Calu3 (cell line): ENCODE data around the gene RPTOR. TPM values are rescaled to one million over a fixed set of nuclear protein-coding genes. Genes with fewer than 3 reads are reported as not detected.

Source experiments
- BruUV-seq: library from RNA; stranded (reverse); fragments of 400-500 nt; replicated peaks from 2 replicates; lab custom pipeline; 2021; lab: Mats Ljungman, UMichigan
- CTCF ChIA-PET: fragments of 300-600 bp; sonication (Branson Sonifier 250); formaldehyde crosslinking; loops from one replicate; lab custom pipeline; 2022; ENCODE audit warnings: antibody characterized with exemption; lab: Charles Lee
- DNase-seq: peaks from one replicate; pipeline ENCODE4 v3.0.0; 2022
- H3K27ac Mint-ChIP-seq: one replicate; pipeline ENCODE4 v1.8.0; 2022; ENCODE audit warnings: mixed read lengths; ENCODE audit not compliant: unreplicated experiment
- H3K27me3 Mint-ChIP-seq: one replicate; pipeline ENCODE4 v1.8.0; 2022; ENCODE audit warnings: mixed read lengths; ENCODE audit not compliant: unreplicated experiment
- H3K36me3 Mint-ChIP-seq: one replicate; pipeline ENCODE4 v1.8.0; 2022; ENCODE audit warnings: mild to moderate bottlenecking, moderate library complexity, mixed read lengths; ENCODE audit not compliant: insufficient read depth, unreplicated experiment
- H3K4me1 Mint-ChIP-seq: one replicate; pipeline ENCODE4 v1.8.0; 2022; ENCODE audit warnings: mild to moderate bottlenecking, low read depth, mixed read lengths; ENCODE audit not compliant: unreplicated experiment
- H3K4me3 Mint-ChIP-seq: one replicate; pipeline ENCODE4 v1.8.0; 2022; ENCODE audit warnings: mild to moderate bottlenecking, low read depth, moderate library complexity, mixed read lengths; ENCODE audit not compliant: unreplicated experiment
- H3K9me3 Mint-ChIP-seq: one replicate; pipeline ENCODE4 v1.8.0; 2022; ENCODE audit warnings: low read depth, mixed read lengths; ENCODE audit not compliant: unreplicated experiment
- intact Hi-C: fragments of 100-400 bp; cut with micrococcal nuclease; formaldehyde crosslinking; loops from one replicate; pipeline ENCODE4 v1.10.0; 2022; ENCODE audit not compliant: unreplicated experiment
- total RNA-seq: library from RNA; stranded (reverse); gene quantifications from 2 replicates; pipeline ENCODE4 v1.2.3, GENCODE V29; 2022
- TF ChIP-seq, protein P1 (sequence below): fragments of 200-600 bp; IDR thresholded peaks from one replicate; pipeline ENCODE4 v1.8.0; 2022; ENCODE audit warnings: antibody characterized with exemption; ENCODE audit not compliant: unreplicated experiment

Gene RPTOR
- total RNA-seq, 1 experiment from 2014 or later, result 41.8 TPM

DNA sequence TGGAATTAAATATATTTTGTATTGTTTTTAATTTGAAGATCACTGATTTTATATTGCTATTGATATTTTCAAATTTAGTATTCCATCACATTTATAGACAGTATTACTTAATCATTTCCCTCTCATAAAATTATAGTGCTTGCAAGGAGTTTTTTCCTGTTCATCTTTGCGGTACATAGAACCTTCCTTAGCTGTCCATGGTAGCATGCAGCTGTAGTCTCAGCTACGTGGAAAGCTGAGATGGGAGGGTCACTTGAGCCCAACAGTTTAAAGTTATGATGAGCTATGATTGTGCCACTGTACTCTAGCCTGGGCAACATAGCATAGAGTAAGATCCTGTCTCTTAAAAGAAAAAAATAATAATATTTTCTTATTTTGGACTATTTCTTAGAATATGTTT lies 231.2 kb downstream of the RPTOR start:
- TF ChIP-seq, protein P1, sequence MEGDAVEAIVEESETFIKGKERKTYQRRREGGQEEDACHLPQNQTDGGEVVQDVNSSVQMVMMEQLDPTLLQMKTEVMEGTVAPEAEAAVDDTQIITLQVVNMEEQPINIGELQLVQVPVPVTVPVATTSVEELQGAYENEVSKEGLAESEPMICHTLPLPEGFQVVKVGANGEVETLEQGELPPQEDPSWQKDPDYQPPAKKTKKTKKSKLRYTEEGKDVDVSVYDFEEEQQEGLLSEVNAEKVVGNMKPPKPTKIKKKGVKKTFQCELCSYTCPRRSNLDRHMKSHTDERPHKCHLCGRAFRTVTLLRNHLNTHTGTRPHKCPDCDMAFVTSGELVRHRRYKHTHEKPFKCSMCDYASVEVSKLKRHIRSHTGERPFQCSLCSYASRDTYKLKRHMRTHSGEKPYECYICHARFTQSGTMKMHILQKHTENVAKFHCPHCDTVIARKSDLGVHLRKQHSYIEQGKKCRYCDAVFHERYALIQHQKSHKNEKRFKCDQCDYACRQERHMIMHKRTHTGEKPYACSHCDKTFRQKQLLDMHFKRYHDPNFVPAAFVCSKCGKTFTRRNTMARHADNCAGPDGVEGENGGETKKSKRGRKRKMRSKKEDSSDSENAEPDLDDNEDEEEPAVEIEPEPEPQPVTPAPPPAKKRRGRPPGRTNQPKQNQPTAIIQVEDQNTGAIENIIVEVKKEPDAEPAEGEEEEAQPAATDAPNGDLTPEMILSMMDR, result no peak
- peaks cover 15% of the 10 kb centered on the region for H3K36me3 Mint-ChIP-seq
- no peak for DNase-seq
- no peak overlapping the region for H3K4me3 Mint-ChIP-seq
- intact Hi-C loops, result no loop called here
- no TSS peak for BruUV-seq
- H3K4me1 Mint-ChIP-seq, result peaks cover 5% of the 10 kb centered on the region
- H3K27ac Mint-ChIP-seq, result no peak overlapping the region
- no peaks in the 10 kb centered on the region for H3K27me3 Mint-ChIP-seq
- no peaks in the 10 kb centered on the region for H3K9me3 Mint-ChIP-seq
- CTCF ChIA-PET, result interaction anchor here (0.7 kb wide), 1 partner anchor 79 kb away, joined by 3 read pairs; no protein-coding TSS in a partner anchor

DNA sequence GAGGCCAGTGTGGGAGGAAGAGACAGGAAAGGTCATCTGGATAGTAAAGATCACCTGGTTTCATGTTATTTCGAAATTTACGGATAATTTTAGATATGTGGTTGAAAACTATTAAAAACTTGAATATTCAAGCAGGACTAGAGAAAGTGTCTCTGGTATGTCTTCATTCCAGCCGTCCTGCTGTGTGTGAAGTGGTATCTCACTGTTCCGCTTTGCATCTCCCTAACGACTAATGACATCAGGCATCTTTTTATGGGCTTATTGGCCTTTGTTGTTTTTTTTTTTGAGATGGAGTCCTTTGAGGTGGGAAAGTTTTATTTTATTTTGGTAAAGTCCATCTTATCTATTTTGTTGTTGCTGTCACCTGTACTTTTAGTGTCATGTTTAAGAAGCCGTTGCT lies 232.6 kb downstream of the RPTOR start:
- Mint-ChIP-seq H3K4me3 (no peak overlapping the region), H3K9me3 (no peaks in the 10 kb centered on the region), H3K4me1 (peaks cover 5% of the 10 kb centered on the region), H3K36me3 (peaks cover 15% of the 10 kb centered on the region), H3K27ac (no peak overlapping the region), H3K27me3 (no peaks in the 10 kb centered on the region)
- intact Hi-C loops, result no loop called here
- CTCF ChIA-PET, result no interaction called here
- no TSS peak for BruUV-seq
- no peak for DNase-seq
- TF ChIP-seq, protein P1, result no peak

DNA sequence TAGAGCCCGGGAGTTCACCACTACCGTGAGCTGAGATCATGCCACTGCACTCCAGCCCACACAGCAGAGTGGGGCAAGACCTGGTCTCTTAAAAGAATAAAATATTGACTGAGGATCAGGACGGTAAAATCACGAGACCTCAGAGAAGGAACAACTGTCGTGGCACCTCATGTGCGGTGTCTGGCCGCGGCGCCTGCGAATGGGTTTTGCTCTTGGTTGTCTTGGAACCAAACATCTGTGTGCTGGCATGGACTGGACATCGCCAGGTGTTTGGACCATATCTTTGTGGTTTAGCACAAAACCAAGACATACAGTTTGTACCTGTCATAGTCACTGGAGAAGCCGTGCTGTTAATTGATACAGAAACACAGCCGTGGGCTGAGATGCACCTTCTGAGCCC lies 234.1 kb downstream of the RPTOR start:
- CTCF ChIA-PET, result no interaction called here
- Mint-ChIP-seq H3K27me3 (no peaks in the 10 kb centered on the region), H3K36me3 (peaks cover 15% of the 10 kb centered on the region), H3K27ac (no peak overlapping the region), H3K9me3 (no peaks in the 10 kb centered on the region), H3K4me3 (no peak overlapping the region), H3K4me1 (peaks cover 5% of the 10 kb centered on the region)
- TF ChIP-seq, protein P1, result no peak
- intact Hi-C loops, result no loop called here
- BruUV-seq, result no TSS peak
- no peak for DNase-seq

DNA sequence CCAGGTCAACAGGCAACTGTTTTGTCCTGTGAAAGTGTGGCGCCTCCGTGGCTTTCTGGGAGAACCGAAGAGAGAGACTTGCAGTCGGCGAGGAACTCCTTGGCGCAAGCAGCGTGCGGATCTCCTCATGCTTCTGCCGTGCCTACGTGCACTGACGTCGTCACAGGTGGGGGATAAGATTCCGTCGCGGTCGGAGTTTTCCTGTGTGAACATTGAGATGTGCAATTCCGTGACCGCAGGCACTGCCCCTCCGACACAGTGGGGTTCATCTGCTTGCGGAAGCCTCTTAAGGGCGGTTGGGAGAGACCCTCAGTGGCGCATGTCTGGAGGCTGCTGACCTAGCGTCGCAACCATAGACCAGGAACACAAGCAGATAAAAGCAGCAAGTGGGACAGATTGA lies 234.7 kb downstream of the RPTOR start:
- no TSS peak for BruUV-seq
- H3K27ac Mint-ChIP-seq, result no peak overlapping the region
- TF ChIP-seq, protein P1, result no peak
- no peaks in the 10 kb centered on the region for H3K27me3 Mint-ChIP-seq
- no peak for DNase-seq
- no peaks in the 10 kb centered on the region for H3K9me3 Mint-ChIP-seq
- intact Hi-C loops, result no loop called here
- CTCF ChIA-PET, result no interaction called here
- peaks cover 15% of the 10 kb centered on the region for H3K36me3 Mint-ChIP-seq
- H3K4me1 Mint-ChIP-seq, result peaks cover 5% of the 10 kb centered on the region
- no peak overlapping the region for H3K4me3 Mint-ChIP-seq
